AG20443 (cell line): ENCODE results near the gene NKD2.
A peak's percentile ranks its signal among the peaks of the same experiment; 100 is the strongest.
"Not testable (repeated sequence)": the region's sequence is repeated elsewhere in the genome, so short reads cannot be mapped to it uniquely, and the experiment has no call there.

ENCODE experiments used
- DNase-seq: peaks from one replicate; pipeline ENCODE4 v3.0.0; 2012; ENCODE audit warnings: low spot score, mixed read lengths

Gene NKD2

GRCh38 chr5:1008451-1009358, at the start of gene NKD2:
NKD2 (plus strand) TSS chr5:1008802; CDS start chr5:1009058, 256 bp downstream.
- peak; percentile 86 for DNase-seq

GRCh38 chr5:959581-960531, 48.7 kb upstream of the NKD2 start:
- DNase-seq = no peak

- DNase-seq = no peak
Observed at GRCh38 chr5:960551-960950, 48.1 kb upstream of the NKD2 start.

- no peak for DNase-seq
Observed at GRCh38 chr5:961002-961710, 47.4 kb upstream of the NKD2 start.

- DNase-seq = no peak
Observed at GRCh38 chr5:961711-962240, 46.8 kb upstream of the NKD2 start.

- DNase-seq = no peak
Observed at GRCh38 chr5:962386-962785, 46.2 kb upstream of the NKD2 start.

GRCh38 chr5:962801-963200, 45.8 kb upstream of the NKD2 start:
- no peak for DNase-seq

GRCh38 chr5:963310-963672, 45.3 kb upstream of the NKD2 start:
- DNase-seq = no peak

GRCh38 chr5:963673-964531, 44.7 kb upstream of the NKD2 start:
- peak; percentile 65 for DNase-seq

GRCh38 chr5:964821-965220, 43.8 kb upstream of the NKD2 start:
- peak; percentile 47 for DNase-seq

GRCh38 chr5:965604-966344, 42.8 kb upstream of the NKD2 start:
- DNase-seq = no peak

- no peak for DNase-seq
Observed at GRCh38 chr5:966345-966710, 42.3 kb upstream of the NKD2 start.

GRCh38 chr5:966941-967340, 41.7 kb upstream of the NKD2 start:
- no peak for DNase-seq

- no peak for DNase-seq
Observed at GRCh38 chr5:968881-969280, 39.7 kb upstream of the NKD2 start.

- peak; percentile 81 for DNase-seq
Observed at GRCh38 chr5:969408-969839, 39.2 kb upstream of the NKD2 start.

- DNase-seq = not testable (repeated sequence)
Observed at GRCh38 chr5:972575-972974, 36.0 kb upstream of the NKD2 start.

GRCh38 chr5:976849-977751, 31.5 kb upstream of the NKD2 start:
- no peak for DNase-seq

GRCh38 chr5:978054-978453, 30.5 kb upstream of the NKD2 start:
- DNase-seq = no peak

- DNase-seq = no peak
Observed at GRCh38 chr5:978693-979092, 29.9 kb upstream of the NKD2 start.
